NCI-H2107 treated with DMSO at 0.1 percent for 48 hours (cell line): Measurements from ENCODE around the gene CR1L.
"Not testable (repeated sequence)": the region's sequence is repeated elsewhere in the genome, so short reads cannot be mapped to it uniquely, and the experiment has no call there.

Source experiments
- DNase-seq: peaks from one replicate; lab custom pipeline; 2025; ENCODE audit not compliant: unreplicated experiment; lab: John Stamatoyannopoulos, UW

CR1L gene

GRCh38 chr1:207645635-207646081 lies 725 bp downstream of the CR1L start:
- no peak for DNase-seq

DNA sequence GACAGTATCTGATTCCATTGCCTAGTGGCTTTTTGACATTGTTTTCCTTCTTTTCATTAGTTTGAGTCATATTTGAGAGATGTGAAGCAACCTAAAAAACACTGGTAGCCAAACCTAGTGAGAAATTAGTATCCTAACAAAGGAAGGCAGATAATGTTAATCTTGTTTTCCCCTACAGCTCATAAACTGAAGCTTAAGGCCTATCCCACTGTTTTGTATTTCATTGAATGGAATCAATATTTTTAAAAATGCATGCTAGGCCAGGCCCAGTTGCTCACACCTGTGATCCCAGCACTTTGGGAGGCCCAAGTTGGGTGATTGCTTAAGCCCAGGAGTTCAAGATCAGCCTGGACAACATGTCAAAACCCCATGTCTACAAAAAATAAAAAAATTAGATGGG lies 1.2 kb downstream of the CR1L start:
- no peak for DNase-seq

DNA sequence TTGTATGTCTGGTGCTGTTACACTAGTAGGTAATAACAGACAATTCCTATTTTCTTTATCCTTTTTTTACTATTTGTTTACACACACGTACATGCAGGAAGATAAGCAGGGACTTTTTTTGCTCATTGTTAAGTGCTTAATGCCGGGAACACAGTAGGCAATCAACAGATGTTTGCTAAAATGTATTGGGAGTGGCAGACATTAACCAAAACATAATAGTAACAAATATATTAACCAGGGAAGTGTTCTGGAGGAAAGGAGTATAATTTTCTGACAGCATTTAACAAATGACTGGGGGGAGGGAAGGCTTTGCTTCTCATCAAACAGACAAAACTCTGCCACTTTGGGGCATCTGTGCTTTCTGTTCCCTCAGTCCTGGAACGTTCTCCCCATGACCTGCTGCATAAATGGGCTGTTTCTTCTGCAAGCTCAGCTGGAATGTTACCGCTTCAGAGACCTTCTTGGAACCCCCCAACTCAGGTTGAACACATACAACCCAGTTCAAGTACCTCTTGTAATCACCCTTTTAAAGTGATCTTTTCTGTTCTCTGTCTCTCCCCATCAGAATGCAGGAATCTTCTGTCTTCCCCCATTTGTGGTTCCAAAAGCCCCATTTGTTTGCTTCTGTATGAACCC lies 2.1 kb downstream of the CR1L start:
- no peak for DNase-seq

- no peak for DNase-seq
Measured at GRCh38 chr1:207647671-207648333, 2.9 kb downstream of the CR1L start.

DNA sequence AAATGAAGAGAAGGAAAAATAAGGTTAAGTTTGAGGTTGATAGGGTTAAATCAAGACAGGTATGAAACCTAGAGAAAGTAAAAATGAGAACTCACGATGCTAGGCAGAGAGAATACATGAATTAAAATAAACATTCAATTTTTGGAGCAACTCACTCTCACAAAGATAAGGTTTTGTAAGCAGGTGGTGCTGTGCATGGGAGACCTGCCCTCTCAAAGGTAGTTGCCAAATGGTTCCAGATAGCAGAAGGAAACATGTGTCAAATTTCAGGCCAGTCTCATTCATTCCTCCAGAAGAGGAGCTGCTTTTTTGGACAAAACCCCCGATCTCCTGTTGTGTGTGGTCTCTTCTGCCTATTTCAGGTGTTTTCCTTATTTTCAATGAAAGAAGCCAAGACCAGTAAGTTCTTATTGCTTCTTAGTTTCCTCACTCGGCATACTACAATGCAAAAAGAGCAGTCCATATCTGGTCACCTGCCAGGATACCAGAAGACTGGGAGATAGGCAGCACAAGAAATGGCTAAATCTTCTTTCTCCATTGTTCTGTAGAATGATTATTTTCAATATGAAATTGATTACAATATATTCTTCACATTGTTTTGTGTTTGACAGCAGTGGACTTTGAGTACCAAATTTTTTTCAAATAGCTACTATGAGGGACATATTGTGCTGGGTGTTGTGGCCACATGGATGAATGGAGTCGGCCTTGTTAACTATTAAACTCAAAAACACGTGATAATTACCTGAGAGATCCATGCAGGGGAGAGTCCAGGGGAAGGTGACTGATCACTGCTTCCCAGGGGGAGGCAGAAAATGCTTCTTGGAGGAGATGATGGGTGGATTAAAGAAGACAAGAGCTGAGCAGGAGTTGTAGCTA lies 3.6 kb downstream of the CR1L start:
- DNase-seq, result no peak

- DNase-seq, result peak; percentile 82
Measured at GRCh38 chr1:207649210-207649753, 4.3 kb downstream of the CR1L start.

DNA sequence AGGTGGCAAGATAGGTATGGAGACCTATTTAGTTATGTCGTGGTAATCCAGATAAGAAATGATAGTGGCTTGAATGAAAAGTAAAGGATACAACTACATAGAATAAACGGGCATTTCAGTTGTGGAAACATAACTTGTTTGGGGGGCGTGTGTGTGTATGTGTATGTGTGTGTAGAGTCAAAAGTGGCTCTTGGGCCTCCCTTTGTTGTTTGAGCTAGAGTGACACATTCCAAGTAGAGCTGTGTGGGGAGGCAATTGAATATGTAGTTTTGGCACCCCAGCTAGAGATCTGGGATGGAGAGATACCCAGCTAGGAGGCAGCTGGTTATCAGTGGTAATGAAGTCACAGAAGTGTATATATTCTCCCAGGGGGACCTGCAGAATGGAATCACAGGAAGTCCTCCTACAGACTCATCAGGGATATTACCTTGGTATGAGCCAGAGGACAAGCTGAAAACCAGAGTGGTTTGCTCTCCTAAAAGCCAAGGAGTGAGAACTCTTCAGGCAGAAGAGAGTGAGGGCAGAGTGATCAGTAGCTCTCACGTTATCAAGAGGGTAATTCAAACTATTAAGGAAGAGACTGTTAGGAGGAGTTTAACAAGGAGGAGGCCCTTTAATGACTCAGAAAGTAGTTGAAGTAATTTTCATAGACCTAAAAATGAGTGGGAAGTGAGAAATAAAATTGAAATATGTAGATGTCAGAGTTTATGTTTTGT lies 5.1 kb downstream of the CR1L start:
- no peak for DNase-seq

GRCh38 chr1:207651583-207651982 lies 6.7 kb downstream of the CR1L start:
- no peak for DNase-seq

DNA sequence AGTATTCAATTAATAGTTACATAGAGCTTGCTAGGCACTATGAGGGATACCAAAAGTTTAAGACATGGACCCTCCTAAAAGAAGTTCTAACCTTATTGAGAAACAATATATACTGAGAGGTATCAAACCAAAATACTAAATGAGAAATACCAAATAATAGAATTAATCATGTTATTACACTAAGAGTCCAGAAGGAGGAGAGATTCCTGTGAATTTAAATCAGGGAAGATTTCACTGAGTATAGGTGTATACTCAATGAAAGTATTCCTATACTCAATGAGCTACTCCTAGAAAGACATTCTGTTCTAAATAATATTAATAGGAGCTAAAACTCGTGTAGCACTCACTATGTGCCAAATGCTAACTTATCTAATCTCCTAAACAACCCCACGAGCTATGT lies 9.4 kb downstream of the CR1L start:
- DNase-seq, result no peak

- DNase-seq, result no peak
Measured at GRCh38 chr1:207658408-207658807, 13.5 kb downstream of the CR1L start.

- DNase-seq, result no peak
Measured at GRCh38 chr1:207658904-207659485, 14.1 kb downstream of the CR1L start.

- DNase-seq, result peak; percentile 69
Measured at GRCh38 chr1:207659545-207660153, 14.7 kb downstream of the CR1L start.

DNA sequence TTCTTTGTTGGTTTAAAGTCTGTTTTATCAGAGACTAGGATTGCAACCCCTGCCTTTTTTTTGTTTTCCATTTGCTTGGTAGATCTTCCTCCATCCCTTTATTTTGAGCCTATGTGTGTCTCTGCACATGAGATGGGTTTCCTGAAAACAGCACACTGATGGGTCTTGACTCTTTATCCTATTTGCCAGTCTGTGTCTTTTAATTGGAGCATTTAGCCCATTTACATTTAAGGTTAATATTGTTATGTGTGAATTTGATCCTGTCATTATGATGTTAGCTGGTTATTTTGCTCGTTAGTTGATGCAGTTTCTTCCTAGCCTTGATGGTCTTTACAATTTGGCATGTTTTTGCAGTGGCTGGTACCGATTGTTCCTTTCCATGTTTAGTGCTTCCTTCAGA lies 16.5 kb downstream of the CR1L start:
- not testable (repeated sequence) for DNase-seq

- no peak for DNase-seq
Measured at GRCh38 chr1:207666342-207666741, 21.4 kb downstream of the CR1L start.

GRCh38 chr1:207669528-207670009 lies 24.6 kb downstream of the CR1L start:
- DNase-seq, result no peak

DNA sequence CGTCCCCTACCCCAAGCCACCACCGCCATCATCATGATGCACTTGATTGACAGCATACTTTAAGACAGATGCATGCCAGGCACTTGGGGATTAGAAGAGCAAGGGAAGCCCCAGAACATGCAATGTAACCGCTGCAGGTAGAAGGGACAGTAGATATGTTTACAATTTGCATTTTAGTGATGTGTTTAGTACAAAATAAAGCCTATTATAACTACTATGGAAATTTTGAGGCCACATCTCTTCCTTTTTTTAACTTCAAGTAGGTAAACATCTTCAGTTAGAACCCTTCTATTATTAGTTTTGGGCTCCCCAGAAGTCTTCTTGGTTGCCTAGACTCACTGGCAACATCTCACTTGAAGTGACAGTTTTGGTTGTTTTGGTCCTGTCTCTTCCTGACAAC lies 25.3 kb downstream of the CR1L start:
- DNase-seq, result no peak

- DNase-seq, result no peak
Measured at GRCh38 chr1:207670997-207671396, 26.1 kb downstream of the CR1L start.

- DNase-seq, result peak; percentile 88
Measured at GRCh38 chr1:207672522-207673130, 27.7 kb downstream of the CR1L start.

DNA sequence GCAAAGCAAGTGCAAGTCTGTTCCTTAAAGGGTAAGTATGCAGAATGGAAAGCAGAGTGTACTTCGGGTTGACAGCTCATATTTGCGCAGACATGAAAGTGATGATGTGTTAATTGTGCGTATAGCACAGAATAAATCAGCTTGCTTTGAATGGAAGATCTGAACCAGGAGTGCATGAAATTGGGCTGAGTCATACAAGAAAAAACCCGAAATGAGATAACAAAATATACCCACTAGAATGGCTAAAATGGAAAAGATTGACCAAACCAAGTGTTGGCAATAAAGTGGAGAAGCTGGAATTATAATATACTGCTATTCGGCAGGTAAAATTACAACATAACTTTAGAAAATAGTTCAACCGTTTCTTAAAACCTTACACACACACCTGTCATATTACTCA lies 28.5 kb downstream of the CR1L start:
- no peak for DNase-seq

GRCh38 chr1:207676153-207676552 lies 31.2 kb downstream of the CR1L start:
- no peak for DNase-seq
